Measurements from ENCODE around the gene RELA.
"Not testable (repeated sequence)": the region's sequence is repeated elsewhere in the genome, so short reads cannot be mapped to it uniquely, and the experiment has no call there.

The RELA gene

DNA sequence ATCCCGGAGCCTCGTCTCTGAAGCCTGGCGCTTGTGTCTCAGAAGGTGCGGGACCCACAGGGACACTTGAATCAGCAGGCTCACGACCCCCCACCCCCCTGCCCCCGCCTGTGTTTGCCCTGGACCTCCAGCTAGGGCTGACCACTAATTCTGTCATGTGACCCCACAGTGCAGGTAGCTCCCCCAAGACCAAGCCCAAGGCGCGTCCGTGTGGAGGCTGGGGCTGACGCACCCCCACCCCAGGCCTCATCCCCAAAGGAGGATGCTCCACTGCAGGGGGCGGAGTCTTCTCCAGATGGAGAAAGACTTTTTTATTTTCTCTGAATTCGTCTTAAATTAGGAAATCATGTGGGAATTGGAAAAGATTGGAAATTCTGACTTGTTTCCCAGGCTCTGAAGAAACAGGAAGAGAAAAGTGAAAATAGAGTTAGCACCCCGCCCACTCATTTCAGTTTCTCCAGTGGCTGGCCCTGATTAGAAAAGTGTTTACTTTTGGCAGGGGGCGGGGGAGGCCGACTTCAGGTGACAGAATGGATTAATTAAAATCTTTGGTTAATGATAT is 1.0 kb upstream of the RELA start:
- DNase-seq: peak; percentile 67

- no peak for DNase-seq
Measured at GRCh38 chr11:65662247-65662798, 393 bp downstream of the RELA start.

GRCh38 chr11:65661599-65662246 is 993 bp downstream of the RELA start:
- DNase-seq: no peak

- DNase-seq: not testable (repeated sequence)
Measured at GRCh38 chr11:65660908-65661307, 1.8 kb downstream of the RELA start.

DNA sequence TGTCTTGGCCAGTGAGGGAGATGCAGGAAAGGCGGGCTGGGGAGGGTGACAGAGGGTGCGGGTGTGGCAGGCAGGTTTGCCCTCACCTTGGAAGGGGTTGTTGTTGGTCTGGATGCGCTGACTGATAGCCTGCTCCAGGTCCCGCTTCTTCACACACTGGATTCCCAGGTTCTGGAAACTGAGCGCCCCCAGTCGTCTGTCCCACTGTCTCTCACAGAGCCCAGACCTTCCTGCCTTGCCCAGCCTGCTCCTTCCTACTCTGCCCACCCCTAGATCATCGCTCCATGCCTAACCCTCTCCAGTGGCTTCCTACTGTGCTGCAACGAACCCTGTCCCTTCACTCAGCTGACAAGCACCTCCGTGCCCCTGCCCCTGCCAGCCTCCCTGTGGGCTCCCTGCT is 2.7 kb downstream of the RELA start:
- no peak for DNase-seq

DNA sequence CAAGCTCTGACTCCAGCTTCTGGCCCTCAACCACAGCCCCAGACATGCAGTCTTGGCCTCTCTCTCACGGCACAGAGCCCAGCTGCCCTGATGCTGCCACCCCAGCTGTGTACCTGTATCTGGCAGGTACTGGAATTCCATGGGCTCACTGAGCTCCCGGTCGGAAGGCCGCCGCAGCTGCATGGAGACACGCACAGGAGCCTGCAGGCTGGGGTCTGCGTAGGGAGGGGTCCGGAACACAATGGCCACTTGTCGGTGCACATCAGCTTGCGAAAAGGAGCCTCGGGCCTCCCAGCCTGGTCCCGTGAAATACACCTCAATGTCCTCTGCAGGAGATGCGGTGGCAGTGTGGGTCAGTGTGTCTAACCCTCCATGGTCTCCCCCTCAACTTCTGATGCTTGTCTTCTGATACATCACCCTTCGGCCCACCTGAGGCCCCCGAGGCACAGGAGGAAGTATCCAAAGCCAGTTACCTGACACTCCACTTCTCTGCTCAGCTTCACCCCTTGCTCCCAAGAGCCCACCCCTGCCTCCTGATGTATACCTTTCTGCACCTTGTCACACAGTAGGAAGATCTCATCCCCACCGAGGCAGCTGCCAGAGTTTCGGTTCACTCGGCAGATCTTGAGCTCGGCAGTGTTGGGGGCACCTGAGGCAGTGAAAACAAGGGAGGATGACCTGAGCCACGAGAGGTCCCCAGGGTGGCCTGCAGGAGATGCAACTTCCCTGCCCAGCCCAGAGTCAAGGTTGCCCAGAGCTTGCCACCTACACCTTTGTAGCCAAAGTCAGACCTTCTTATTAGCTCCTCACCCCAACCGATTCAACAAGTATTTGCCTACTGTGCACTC is 4.3 kb downstream of the RELA start:
- no peak for DNase-seq

DNA sequence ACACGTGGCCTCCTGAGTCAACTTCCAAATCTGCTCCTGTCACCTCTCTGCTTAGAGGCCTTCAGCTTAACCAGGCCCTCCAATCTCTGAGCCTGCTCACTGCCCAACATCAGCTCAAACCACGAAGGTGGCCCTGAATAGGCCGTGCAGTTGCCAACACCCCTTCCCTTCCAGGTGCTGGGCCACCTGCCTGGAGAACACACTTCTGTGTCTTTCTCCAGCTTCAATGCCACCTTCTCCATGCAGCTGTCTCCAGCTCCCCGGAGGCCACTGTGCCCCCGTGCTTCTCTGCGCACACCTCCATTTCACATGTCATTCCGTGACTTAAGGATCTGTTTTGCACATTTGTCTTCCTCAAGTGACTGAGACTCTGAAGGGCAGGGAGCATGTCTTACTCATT is 5.3 kb downstream of the RELA start:
- DNase-seq: no peak

DNA sequence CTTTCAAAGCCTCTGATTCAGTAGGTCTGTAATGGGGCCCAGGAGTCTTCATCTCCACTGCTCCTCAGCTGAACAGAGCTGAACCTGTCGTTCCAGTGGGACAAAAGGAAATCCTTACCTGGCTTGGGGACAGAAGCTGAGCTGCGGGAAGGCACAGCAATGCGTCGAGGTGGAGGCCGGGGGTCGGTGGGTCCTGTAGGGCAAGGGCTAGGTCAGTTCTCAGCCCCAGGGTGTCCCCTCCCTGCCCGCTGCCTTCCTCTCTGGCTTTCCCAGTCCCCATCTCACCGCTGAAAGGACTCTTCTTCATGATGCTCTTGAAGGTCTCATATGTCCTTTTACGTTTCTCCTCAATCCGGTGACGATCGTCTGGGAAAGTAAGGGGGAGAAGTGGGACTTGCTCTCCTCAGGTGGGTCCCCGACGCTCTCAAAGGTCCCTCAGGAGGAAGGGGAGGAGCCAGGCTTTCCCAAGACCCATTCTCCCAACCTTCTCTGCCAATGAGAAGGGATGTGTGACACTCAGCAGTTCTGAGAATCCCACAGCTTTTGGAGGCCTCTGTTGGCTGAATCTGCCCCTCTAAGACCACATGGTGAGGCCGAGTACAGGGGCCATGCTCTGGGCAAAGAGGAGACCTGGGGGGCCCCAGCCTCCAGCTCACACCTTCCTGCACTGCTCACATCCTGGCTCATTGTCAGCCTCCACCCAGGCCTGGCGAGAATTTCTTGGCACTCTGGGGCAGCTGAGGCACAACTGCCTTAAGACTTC is 7.0 kb downstream of the RELA start:
- DNase-seq: no peak

DNA sequence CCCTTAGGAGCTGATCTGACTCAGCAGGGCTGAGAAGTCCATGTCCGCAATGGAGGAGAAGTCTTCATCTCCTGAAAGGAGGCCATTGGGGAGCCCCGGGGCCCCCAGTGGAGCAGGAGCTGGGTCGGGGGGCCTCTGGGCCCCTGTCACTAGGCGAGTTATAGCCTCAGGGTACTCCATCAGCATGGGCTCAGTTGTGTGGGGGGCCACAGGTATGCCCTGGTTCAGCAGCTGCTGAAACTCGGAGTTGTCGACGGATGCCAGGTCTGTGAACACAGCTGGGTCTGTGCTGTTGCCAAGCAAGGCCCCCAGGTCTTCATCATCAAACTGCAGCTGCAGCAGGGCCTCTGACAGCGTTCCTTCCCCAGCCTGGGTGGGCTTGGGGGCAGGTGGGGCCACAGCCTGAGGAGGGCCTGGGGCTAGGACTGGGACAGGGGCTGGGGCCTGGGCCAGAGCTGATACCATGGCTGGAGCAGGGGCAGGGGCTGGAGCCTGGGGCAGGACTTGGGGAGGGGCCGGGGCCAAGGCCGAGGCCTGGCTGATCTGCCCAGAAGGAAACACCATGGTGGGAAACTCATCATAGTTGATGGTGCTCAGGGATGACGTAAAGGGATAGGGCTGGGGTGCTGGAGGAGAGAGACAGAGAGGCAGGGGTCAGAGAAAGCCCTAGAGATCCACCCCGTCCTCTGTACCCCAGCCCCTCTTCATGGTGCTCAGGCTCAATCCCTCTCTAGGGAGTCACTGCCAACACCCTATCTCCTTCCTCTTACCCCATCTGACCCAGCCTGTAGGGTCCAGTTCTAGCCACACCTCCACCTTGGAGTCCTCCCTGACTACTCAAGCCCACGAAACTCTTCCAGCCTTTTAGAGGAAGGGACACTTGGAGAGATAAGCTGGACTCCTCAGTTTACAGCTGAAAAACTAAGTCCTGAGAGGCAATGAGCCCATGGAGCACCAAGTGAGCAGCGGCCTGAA is 8.1 kb downstream of the RELA start:
- DNase-seq: no peak

DNA sequence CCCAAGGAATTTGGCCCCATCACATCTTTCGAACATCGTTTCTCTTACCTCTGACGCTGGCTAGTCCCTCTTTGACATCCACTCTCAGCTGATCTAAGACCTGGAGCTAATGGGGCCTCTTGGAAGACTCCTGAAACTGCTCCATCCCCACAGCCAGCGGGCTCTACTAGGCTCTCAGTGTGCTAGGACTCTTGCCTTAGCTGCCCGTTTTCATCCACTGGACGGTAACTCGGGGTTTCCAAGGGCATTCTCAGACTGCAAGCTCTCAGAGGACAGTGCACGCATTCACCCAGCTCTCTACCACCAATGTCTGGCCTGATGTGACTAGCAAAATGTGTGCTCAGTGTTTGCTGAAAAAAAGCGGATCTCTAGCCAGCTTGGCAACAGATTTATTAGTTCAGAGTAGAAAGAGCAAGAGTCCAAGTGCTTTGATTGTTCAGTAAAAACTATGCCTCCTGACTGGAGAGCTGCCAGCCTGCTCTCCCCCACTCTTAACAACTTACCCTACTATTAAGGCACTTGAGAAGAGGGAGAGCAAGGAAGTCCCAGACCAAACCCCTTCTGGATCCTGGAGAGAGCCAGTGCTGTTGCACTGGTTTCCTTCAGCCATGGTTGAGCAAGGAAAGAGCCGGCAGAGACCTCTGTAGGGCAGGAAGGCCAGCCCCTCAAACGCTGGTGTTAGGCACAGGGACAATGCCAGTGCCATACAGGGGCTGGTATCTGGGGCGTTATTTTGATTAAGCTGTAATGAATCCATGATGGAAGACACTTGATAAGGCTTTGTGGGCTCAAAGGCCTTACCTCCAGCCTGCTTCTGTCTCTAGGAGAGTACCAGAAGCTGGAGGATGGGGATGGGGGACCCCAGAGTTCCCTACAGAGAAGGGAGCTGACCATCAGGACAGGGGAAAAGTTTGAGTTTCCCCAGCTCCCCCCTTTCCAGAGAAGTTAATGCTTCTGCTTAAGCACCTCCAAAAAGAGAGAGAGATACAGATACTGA is 9.2 kb downstream of the RELA start:
- no peak for DNase-seq

DNA sequence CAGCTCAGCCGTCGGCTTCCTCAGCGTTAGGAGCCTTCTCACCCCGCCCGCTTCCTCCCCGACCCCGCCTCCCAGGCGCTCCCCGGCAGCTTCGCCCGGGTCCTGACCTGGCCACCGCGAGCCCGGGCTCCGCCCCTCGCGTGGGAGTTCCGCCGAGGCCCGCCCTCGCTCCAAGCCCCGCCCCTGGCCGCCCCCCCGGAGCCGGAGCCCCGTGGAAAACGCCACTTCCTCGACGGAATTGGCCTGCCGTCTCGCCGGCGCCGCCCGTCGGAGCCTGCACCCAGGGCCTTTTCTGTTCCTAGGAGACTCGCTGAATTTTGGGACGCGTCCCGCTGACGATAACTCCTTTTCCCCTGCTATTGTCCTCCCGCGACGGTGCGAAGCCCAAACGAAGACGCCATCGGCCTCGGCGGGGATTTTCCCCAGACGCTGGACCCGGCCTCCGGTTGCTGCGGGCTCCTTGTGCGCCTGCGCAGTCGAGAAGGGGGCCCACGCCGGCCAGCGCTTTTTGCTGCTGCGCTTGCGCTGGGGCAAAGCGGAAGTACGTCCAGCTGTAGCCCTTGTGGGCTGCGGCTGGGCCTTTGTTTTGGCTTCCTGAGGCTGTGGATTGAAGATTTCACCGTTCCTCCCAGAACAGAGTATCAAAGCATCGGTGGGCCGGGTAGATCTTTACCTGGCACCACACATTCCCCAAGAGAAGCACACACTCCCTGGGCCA is 10.0 kb downstream of the RELA start:
- DNase-seq: peak; percentile 91

DNA sequence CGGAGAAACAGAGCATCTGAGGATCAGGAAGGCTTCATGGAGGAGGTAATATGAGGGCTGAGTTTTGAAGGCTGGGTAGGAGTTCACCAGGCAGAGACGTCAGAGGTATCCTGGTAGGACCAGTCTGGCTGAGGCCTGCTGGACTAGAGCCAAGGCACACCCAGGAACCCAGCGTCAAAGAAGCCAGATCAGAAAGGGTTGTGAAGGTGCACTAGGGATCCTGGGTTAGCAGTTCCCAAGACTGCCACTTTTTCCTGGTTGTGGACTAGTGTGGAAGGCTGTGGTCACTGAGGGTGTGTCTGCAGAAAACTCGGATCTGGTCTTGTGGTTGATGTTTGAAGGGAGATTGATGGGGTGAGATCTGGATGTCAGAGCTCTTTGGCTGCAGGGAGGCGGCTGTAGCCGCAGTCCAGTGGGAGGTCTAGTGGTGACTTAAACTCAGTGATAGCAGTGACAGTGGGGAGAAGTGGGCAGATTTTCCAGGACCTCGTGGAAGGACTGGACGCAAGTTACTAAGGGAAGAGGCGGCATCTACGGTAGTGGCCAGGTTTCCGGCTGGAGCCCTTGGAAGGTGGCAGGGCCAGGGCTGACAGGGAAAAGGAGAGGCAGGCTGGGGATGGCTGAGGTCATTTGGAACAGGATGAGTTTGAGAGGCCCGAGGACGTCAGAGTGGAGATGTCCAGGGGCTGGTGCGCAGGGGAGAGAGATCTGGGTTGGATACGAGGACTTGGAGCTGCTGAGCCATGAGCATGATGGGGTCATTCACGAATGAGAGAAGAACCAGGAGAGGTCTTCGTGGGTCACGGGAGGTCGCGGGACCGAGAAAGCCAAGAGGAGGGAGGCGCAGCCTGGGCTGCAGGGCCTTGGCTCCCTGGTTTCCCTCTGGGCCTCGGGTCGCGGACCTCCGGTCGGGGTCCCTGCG is 10.9 kb downstream of the RELA start:
- DNase-seq: no peak

DNA sequence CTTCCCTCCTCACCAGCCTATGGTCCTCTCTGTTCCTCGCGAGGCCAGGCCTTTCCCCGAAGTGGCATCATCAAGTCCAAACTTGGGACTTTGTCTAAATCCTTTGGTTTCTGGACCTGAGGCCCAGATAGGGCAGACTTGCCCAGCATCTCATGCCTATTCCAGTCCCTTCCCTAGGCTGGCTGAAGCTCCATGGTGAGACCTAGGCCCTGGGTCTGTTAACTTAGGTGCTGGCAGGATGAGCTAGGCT is 11.5 kb downstream of the RELA start:
- DNase-seq: no peak

- no peak for DNase-seq
Measured at GRCh38 chr11:65650547-65651338, 12.0 kb downstream of the RELA start.

DNA sequence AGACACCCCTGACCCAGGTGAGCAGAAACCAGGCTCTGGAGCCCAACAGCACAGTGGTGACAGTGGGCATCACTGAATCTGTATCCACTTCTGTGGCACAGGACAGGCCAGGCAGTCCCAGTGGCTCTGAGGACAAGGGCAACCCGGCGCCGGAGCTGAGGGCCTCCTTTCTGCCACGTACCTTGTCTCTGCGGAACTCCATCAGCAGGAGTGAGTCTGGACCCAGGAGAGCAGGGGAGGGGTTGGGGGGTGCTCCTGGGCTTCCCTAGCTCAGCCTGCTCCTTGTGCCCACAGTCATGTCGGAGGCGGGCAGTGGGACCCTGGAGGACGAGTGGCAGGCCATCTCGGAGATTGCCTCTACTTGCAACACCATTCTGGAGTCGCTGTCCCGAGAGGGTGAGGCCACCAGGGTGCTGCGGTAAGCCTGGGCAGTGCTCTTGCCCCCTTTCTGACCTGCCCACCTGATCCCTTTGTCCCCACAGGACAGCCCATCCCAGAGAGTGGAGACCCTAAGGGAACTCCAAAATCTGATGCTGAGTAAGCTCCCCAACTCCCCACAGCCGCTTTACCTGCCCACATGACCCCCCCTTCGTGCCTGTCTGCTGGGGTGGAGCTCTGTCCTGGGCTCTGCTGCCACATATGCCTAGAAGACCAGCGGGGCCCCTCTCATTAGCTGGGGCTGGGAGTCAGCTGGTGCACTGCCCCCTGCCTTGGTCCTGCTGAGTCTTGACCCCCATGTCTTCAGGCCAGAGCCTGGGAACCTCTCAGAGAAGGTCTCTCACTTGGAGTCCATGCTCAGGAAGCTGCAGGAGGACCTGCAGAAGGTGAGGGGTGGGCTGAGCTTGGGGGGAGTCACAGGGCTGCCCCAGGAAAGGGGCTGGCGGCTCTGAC is 12.8 kb downstream of the RELA start:
- DNase-seq: no peak

DNA sequence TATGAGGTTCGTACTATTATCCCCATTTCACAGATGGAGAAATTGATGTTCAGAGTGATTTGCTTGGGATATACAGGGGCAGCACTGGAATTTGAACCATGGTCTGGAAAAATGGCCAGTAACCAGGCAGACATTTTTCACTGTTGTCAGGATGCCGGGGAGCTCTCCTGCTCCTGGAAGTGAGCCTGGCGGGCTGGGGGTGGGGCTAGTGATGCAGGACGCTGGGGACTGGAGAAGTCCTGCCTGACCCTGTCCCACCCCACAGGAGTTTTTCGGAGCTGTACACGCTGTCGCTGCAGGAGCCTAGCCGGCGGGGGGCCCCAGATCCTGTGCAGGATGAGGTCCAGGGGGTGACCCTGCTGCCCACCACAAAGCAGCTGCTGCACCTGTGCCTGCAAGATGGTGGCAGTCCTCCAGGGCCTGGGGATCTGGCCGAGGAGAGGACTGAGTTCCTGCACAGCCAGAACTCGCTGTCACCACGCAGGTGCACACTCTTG is 13.7 kb downstream of the RELA start:
- no peak for DNase-seq
